Measurements from ENCODE around the gene TMEM8B. TPM values are rescaled to one million over a fixed set of nuclear protein-coding genes. Genes with fewer than 3 reads are reported as not detected.
"Not testable (repeated sequence)": the region's sequence is repeated elsewhere in the genome, so short reads cannot be mapped to it uniquely, and the experiment has no call there.

Gene TMEM8B
- total RNA-seq, 1 donor from 2014 or later = 9.0 TPM

GRCh38 chr9:35891646-35892045, 62.6 kb downstream of the TMEM8B start:
- H3K4me1 Mint-ChIP-seq (ENCODE audit: unreplicated experiment) = no peaks in the 10 kb centered on the region
- DNase-seq (ENCODE audit: low spot score) = no peak
- no peak for TF ChIP-seq CTCF (IDR thresholded peaks at IDR 0.05; ENCODE audit: unreplicated experiment)
- H3K27ac Mint-ChIP-seq (ENCODE audit: unreplicated experiment) = no peak overlapping the region
- no peaks in the 10 kb centered on the region for H3K9me3 Mint-ChIP-seq (ENCODE audit: unreplicated experiment)
- H3K27me3 Mint-ChIP-seq (ENCODE audit: unreplicated experiment) = no peaks in the 10 kb centered on the region
- no peaks in the 10 kb centered on the region for H3K36me3 Mint-ChIP-seq (ENCODE audit: low read depth, unreplicated experiment)
- H3K4me3 Mint-ChIP-seq (ENCODE audit: unreplicated experiment) = no peak overlapping the region

- Mint-ChIP-seq H3K27me3 (ENCODE audit: unreplicated experiment) (no peaks in the 10 kb centered on the region), H3K27ac (ENCODE audit: unreplicated experiment) (no peak overlapping the region), H3K4me1 (ENCODE audit: unreplicated experiment) (no peaks in the 10 kb centered on the region), H3K36me3 (ENCODE audit: low read depth, unreplicated experiment) (no peaks in the 10 kb centered on the region), H3K4me3 (ENCODE audit: unreplicated experiment) (no peak overlapping the region), H3K9me3 (ENCODE audit: unreplicated experiment) (no peaks in the 10 kb centered on the region)
- no peak for TF ChIP-seq CTCF (IDR thresholded peaks at IDR 0.05; ENCODE audit: unreplicated experiment)
- no peak for DNase-seq (ENCODE audit: low spot score)
Observed at GRCh38 chr9:35892051-35892450, 63.0 kb downstream of the TMEM8B start.

- Mint-ChIP-seq H3K27me3 (ENCODE audit: unreplicated experiment) (peaks cover 2% of the 10 kb centered on the region), H3K9me3 (ENCODE audit: unreplicated experiment) (no peaks in the 10 kb centered on the region), H3K4me1 (ENCODE audit: unreplicated experiment) (peaks cover 3% of the 10 kb centered on the region), H3K4me3 (ENCODE audit: unreplicated experiment) (no peak overlapping the region), H3K27ac (ENCODE audit: unreplicated experiment) (no peak overlapping the region), H3K36me3 (ENCODE audit: low read depth, unreplicated experiment) (no peaks in the 10 kb centered on the region)
- DNase-seq (ENCODE audit: low spot score) = no peak
- TF ChIP-seq CTCF (IDR thresholded peaks at IDR 0.05; ENCODE audit: unreplicated experiment) = no peak
Observed at GRCh38 chr9:35896570-35896969, 67.5 kb downstream of the TMEM8B start.

- not testable (repeated sequence) for H3K4me3 Mint-ChIP-seq (ENCODE audit: unreplicated experiment); H3K36me3 Mint-ChIP-seq (ENCODE audit: low read depth, unreplicated experiment); H3K27ac Mint-ChIP-seq (ENCODE audit: unreplicated experiment); H3K9me3 Mint-ChIP-seq (ENCODE audit: unreplicated experiment); H3K27me3 Mint-ChIP-seq (ENCODE audit: unreplicated experiment); DNase-seq (ENCODE audit: low spot score); H3K4me1 Mint-ChIP-seq (ENCODE audit: unreplicated experiment)
Observed at GRCh38 chr9:35897376-35898099, 68.5 kb downstream of the TMEM8B start.

GRCh38 chr9:35898337-35898736, 69.3 kb downstream of the TMEM8B start:
- H3K9me3 Mint-ChIP-seq (ENCODE audit: unreplicated experiment) = no peaks in the 10 kb centered on the region
- no peaks in the 10 kb centered on the region for H3K36me3 Mint-ChIP-seq (ENCODE audit: low read depth, unreplicated experiment)
- no peak overlapping the region for H3K4me3 Mint-ChIP-seq (ENCODE audit: unreplicated experiment)
- no peak for TF ChIP-seq CTCF (IDR thresholded peaks at IDR 0.05; ENCODE audit: unreplicated experiment)
- peaks cover 8% of the 10 kb centered on the region for H3K4me1 Mint-ChIP-seq (ENCODE audit: unreplicated experiment)
- no peak for DNase-seq (ENCODE audit: low spot score)
- peaks cover 4% of the 10 kb centered on the region for H3K27me3 Mint-ChIP-seq (ENCODE audit: unreplicated experiment)
- H3K27ac Mint-ChIP-seq (ENCODE audit: unreplicated experiment) = no peak overlapping the region
